HepG2 (cell line): Measurements from ENCODE around the gene INSIG2. TPM values are rescaled to one million over a fixed set of nuclear protein-coding genes. Genes with fewer than 3 reads are reported as not detected.
A peak's percentile ranks its signal among the peaks of the same experiment; 100 is the strongest.

Experiments used
- ASH2L ChIP-seq: fragments of 300-600, 200-600 bp; sonication (generic); IDR thresholded peaks from 2 replicates; pipeline ENCODE4 v1.7.0; 2017; ENCODE audit warnings: low read depth, mild to moderate bottlenecking, moderate library complexity, mixed read lengths, low read length; ENCODE audit not compliant: insufficient read length
- ATF7 ChIP-seq, 2 experiments: fragments of 450-650 bp in 1 of 2; sonication (generic) in 1 of 2; formaldehyde crosslinking in 1 of 2; IDR thresholded peaks; 2 replicates each; pipeline versions ENCODE4 v1.4.0 to v1.6.1; 2016 to 2020; ENCODE audit warnings: antibody characterized with exemption in 1 of 2, mild to moderate bottlenecking in 1 of 2, missing genetic modification reagents in 1 of 2
- FOSL1 ChIP-seq: sonication (generic); formaldehyde crosslinking; IDR thresholded peaks from 2 replicates; pipeline ENCODE4 v1.9.0; 2021; ENCODE audit warnings: missing genetic modification reagents, borderline replicate concordance
- GLI4 ChIP-seq: sonication (generic); formaldehyde crosslinking; IDR thresholded peaks from 2 replicates; pipeline ENCODE4 v1.5.1; 2020; ENCODE audit warnings: missing genetic modification reagents, mild to moderate bottlenecking, moderate library complexity, borderline replicate concordance
- HINFP ChIP-seq: sonication (generic); formaldehyde crosslinking; IDR thresholded peaks from 2 replicates; pipeline ENCODE4 v1.4.0; 2020; ENCODE audit warnings: low read depth, mild to moderate bottlenecking, missing genetic modification reagents
- HMG20B ChIP-seq: conservative IDR thresholded peaks from 2 replicates; pipeline ENCODE4 v1.6.1; 2016; ENCODE audit warnings: missing genetic modification reagents, missing compliant biosample characterization
- HNF4A ChIP-seq: sonication (generic); formaldehyde crosslinking; IDR thresholded peaks from 2 replicates; pipeline ENCODE4 v1.4.0; 2020; ENCODE audit warnings: missing genetic modification reagents
- LCORL ChIP-seq, 2 experiments: fragments of 450-650 bp in 1 of 2; sonication (generic) in 1 of 2; formaldehyde crosslinking in 1 of 2; IDR thresholded peaks; 2 replicates each; pipeline versions ENCODE4 v1.5.0 to v1.6.1; 2017 to 2020; ENCODE audit warnings: antibody characterized with exemption in 1 of 2, missing genetic modification reagents in 1 of 2
- MATR3 ChIP-seq: sonication (generic); formaldehyde crosslinking; IDR thresholded peaks from 2 replicates; pipeline ENCODE4 v1.4.0; 2020; ENCODE audit warnings: missing genetic modification reagents
- NONO ChIP-seq, 2 experiments: fragments of 450-650 bp in 1 of 2; sonication (generic) in 1 of 2; formaldehyde crosslinking in 1 of 2; IDR thresholded peaks in 1 of 2; conservative IDR thresholded peaks in 1 of 2; 2 replicates each; pipeline versions ENCODE4 v1.6.1 to v1.8.0; 2017 to 2022; ENCODE audit warnings: mild to moderate bottlenecking in 1 of 2, missing genetic modification reagents in 1 of 2, moderate library complexity in 1 of 2
- RBFOX2 ChIP-seq: fragments of 200-400 bp; formaldehyde crosslinking; IDR thresholded peaks from 2 replicates; pipeline ENCODE4 v1.6.1; 2017; ENCODE audit warnings: low read depth, mild to moderate bottlenecking, low read length
- SIN3B ChIP-seq: fragments of 150-350 bp; IDR thresholded peaks from 2 replicates; pipeline ENCODE4 v1.6.1; 2014; ENCODE audit warnings: low read length
- SP5 ChIP-seq: IDR thresholded peaks from 2 replicates; pipeline ENCODE4 v1.6.1; 2016; ENCODE audit warnings: low read depth, borderline replicate concordance
- ZMYM2 ChIP-seq: sonication (generic); formaldehyde crosslinking; IDR thresholded peaks from 2 replicates; pipeline ENCODE4 v1.8.0; 2022; ENCODE audit warnings: mild to moderate bottlenecking, missing genetic modification reagents
- ZNF136 ChIP-seq: sonication (generic); formaldehyde crosslinking; IDR thresholded peaks from 2 replicates; pipeline ENCODE4 v1.8.1; 2022; ENCODE audit warnings: low read depth, mild to moderate bottlenecking, moderate library complexity, missing genetic modification reagents
- ZNF546 ChIP-seq: sonication (generic); formaldehyde crosslinking; conservative IDR thresholded peaks from 2 replicates; pipeline ENCODE4 v1.8.1; 2023; ENCODE audit warnings: mild to moderate bottlenecking, missing genetic modification reagents
- ZNF563 ChIP-seq: sonication (generic); formaldehyde crosslinking; IDR thresholded peaks from 2 replicates; pipeline ENCODE4 v1.8.0; 2022; ENCODE audit warnings: mild to moderate bottlenecking, moderate library complexity, missing genetic modification reagents
- ZNF564 ChIP-seq: sonication (generic); formaldehyde crosslinking; IDR thresholded peaks from 2 replicates; pipeline ENCODE4 v1.8.1; 2023; ENCODE audit warnings: mild to moderate bottlenecking, missing genetic modification reagents
- ZNF740 ChIP-seq: sonication (generic); formaldehyde crosslinking; IDR thresholded peaks from 2 replicates; pipeline ENCODE4 v1.4.0; 2020; ENCODE audit warnings: missing genetic modification reagents
- polyA plus RNA-seq, 8 experiments: library from polyadenylated mRNA; depleted of rRNA in 3 of 8; stranded (reverse) in 7 of 8; unstranded in 1 of 8; fragments of >200 nt; fragmentation: Illumina TruSeq in 4 of 8; extraction: Trizol in 4 of 8; gene quantifications; 2 replicates each; pipeline versions ENCODE4 v1.2.1 to v1.2.3, GENCODE V29; 2011 to 2016; ENCODE audit warnings: low read depth in 4 of 8, missing spikeins in 1 of 8, mixed read lengths in 1 of 8; ENCODE audit not compliant: insufficient read depth in 1 of 8
- total RNA-seq, 5 experiments: library from RNA; depleted of rRNA; stranded (reverse); fragments of >200 nt; fragmentation: Illumina TruSeq; extraction: Trizol; gene quantifications; 2 replicates each; pipeline ENCODE4 v1.2.3, GENCODE V29; 2016; ENCODE audit warnings: low read depth in 1 of 5
- TF ChIP-seq, protein P1 (sequence below): sonication (generic); formaldehyde crosslinking; IDR thresholded peaks from 2 replicates; pipeline ENCODE4 v1.4.0; 2020; ENCODE audit warnings: mild to moderate bottlenecking, missing genetic modification reagents
- TF ChIP-seq, protein P2 (sequence below): sonication (generic); formaldehyde crosslinking; IDR thresholded peaks from 2 replicates; pipeline ENCODE4 v1.8.1; 2022; ENCODE audit warnings: low read depth, mild to moderate bottlenecking, missing genetic modification reagents

Gene INSIG2
- total and polyA plus RNA-seq, 2 of the 13 experiments (the other 11 are each of a cell fraction or from before 2014, with no cell fraction given), result 73.5 to 481 TPM

GRCh38 chr2:118085173-118086023 is 2.9 kb upstream of the INSIG2 start (continued):
- TF ChIP-seq NONO (IDR thresholded peaks at IDR 0.05), result no peak
- TF ChIP-seq NONO (CRISPR knock-in tag; conservative IDR thresholded peaks at IDR 0.05), result 0 out of 2 replicates have a peak, but pooled peaks have one; percentile 32
- no peak for TF ChIP-seq ATF7 (IDR thresholded peaks at IDR 0.05)
- TF ChIP-seq ATF7 (CRISPR knock-in tag; IDR thresholded peaks at IDR 0.05), result no peak
- TF ChIP-seq ZNF563, result no peak
- no peak; the same call in 1 of the 2 replicates for TF ChIP-seq LCORL (IDR thresholded peaks at IDR 0.05)
- no peak; the same call in 1 of the 2 replicates for TF ChIP-seq LCORL (CRISPR knock-in tag; IDR thresholded peaks at IDR 0.05)
- 0 out of 2 replicates have a peak, but pooled peaks have one; percentile 13 for TF ChIP-seq RBFOX2
- no peak for TF ChIP-seq ZNF740
- TF ChIP-seq, protein P1, sequence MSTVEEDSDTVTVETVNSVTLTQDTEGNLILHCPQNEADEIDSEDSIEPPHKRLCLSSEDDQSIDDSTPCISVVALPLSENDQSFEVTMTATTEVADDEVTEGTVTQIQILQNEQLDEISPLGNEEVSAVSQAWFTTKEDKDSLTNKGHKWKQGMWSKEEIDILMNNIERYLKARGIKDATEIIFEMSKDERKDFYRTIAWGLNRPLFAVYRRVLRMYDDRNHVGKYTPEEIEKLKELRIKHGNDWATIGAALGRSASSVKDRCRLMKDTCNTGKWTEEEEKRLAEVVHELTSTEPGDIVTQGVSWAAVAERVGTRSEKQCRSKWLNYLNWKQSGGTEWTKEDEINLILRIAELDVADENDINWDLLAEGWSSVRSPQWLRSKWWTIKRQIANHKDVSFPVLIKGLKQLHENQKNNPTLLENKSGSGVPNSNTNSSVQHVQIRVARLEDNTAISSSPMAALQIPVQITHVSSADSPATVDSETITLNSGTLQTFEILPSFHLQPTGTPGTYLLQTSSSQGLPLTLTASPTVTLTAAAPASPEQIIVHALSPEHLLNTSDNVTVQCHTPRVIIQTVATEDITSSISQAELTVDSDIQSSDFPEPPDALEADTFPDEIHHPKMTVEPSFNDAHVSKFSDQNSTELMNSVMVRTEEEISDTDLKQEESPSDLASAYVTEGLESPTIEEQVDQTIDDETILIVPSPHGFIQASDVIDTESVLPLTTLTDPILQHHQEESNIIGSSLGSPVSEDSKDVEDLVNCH (CRISPR knock-in tag), result no peak
- TF ChIP-seq HINFP (CRISPR knock-in tag), result no peak
- TF ChIP-seq SP5, result peak; percentile 46; the same call in 1 of the 2 replicates
- TF ChIP-seq SIN3B, result 0 out of 2 replicates have a peak, but pooled peaks have one; percentile 50
- TF ChIP-seq FOSL1 (CRISPR knock-in tag), result peak; percentile 85; the same call in 1 of the 2 replicates
- TF ChIP-seq ZNF136 (CRISPR knock-in tag), result no peak
- no peak for TF ChIP-seq ZMYM2
- peak; percentile 49; the same call in 1 of the 2 replicates for TF ChIP-seq HMG20B
- TF ChIP-seq GLI4 (CRISPR knock-in tag), result no peak
- TF ChIP-seq MATR3 (CRISPR knock-in tag), result no peak
- TF ChIP-seq, protein P2, sequence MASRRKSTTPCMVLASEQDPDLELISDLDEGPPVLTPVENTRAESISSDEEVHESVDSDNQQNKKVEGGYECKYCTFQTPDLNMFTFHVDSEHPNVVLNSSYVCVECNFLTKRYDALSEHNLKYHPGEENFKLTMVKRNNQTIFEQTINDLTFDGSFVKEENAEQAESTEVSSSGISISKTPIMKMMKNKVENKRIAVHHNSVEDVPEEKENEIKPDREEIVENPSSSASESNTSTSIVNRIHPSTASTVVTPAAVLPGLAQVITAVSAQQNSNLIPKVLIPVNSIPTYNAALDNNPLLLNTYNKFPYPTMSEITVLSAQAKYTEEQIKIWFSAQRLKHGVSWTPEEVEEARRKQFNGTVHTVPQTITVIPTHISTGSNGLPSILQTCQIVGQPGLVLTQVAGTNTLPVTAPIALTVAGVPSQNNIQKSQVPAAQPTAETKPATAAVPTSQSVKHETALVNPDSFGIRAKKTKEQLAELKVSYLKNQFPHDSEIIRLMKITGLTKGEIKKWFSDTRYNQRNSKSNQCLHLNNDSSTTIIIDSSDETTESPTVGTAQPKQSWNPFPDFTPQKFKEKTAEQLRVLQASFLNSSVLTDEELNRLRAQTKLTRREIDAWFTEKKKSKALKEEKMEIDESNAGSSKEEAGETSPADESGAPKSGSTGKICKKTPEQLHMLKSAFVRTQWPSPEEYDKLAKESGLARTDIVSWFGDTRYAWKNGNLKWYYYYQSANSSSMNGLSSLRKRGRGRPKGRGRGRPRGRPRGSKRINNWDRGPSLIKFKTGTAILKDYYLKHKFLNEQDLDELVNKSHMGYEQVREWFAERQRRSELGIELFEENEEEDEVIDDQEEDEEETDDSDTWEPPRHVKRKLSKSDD, result no peak
- peak; percentile 80 for TF ChIP-seq HNF4A
- no peak for TF ChIP-seq ZNF564 (CRISPR knock-in tag)
- peak; percentile 82 for TF ChIP-seq ASH2L
- TF ChIP-seq ZNF546, result no peak
